GM23338 (cell line): ENCODE data around the gene PKHD1.

Experiments used
- EZH2 ChIP-seq: fragments of 200-600 bp; sonication (generic); IDR thresholded peaks from one replicate; pipeline ENCODE4 v1.8.0; 2017; ENCODE audit warnings: antibody characterized with exemption, mild to moderate bottlenecking, low read depth; ENCODE audit not compliant: unreplicated experiment
- EZH2phosphoT487 ChIP-seq: fragments of 200-600 bp; sonication (generic); IDR thresholded peaks from one replicate; pipeline ENCODE4 v1.8.1; 2018; ENCODE audit warnings: antibody characterized with exemption; ENCODE audit not compliant: unreplicated experiment
- POLR2AphosphoS5 ChIP-seq: IDR thresholded peaks from 2 replicates; pipeline ENCODE4 v1.6.1; 2016; ENCODE audit warnings: antibody characterized with exemption, low read depth
- TF ChIP-seq, protein P1 (sequence below), 2 experiments: fragments of 200-600 bp in 1 of 2; sonication (generic) in 1 of 2; conservative IDR thresholded peaks; 2 replicates each; pipeline versions ENCODE4 v1.5.1 to v1.6.1; 2016 to 2017; ENCODE audit warnings: antibody characterized with exemption in 2 of 2, low read depth in 2 of 2, mild to moderate bottlenecking in 2 of 2, moderate library complexity in 1 of 2

DNA sequence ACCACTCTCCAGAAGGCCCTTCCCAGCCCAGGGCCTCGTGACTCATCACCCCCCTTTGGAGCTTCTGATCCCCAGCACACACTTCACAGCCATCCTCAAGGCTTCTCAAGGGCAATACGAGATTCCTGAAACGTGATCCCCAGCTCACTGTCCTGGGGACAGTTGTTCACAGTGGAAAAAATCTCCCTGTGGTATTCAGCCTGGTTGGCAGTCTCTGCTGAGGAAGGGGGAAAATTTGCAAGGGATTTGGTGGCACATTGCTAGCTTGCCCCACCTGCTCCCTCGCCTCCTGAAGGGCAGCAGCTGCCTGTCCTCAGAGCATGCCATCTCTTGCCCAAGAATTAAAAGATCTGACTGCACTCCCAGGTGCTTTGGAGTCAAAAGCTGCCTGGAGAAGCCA, 20.7 kb upstream of the PKHD1 start:
- no peak for TF ChIP-seq POLR2AphosphoS5
- TF ChIP-seq, protein P1, sequence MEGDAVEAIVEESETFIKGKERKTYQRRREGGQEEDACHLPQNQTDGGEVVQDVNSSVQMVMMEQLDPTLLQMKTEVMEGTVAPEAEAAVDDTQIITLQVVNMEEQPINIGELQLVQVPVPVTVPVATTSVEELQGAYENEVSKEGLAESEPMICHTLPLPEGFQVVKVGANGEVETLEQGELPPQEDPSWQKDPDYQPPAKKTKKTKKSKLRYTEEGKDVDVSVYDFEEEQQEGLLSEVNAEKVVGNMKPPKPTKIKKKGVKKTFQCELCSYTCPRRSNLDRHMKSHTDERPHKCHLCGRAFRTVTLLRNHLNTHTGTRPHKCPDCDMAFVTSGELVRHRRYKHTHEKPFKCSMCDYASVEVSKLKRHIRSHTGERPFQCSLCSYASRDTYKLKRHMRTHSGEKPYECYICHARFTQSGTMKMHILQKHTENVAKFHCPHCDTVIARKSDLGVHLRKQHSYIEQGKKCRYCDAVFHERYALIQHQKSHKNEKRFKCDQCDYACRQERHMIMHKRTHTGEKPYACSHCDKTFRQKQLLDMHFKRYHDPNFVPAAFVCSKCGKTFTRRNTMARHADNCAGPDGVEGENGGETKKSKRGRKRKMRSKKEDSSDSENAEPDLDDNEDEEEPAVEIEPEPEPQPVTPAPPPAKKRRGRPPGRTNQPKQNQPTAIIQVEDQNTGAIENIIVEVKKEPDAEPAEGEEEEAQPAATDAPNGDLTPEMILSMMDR (conservative IDR thresholded peaks at IDR 0.05; ENCODE audit: low read depth in 2 of 2): no peak
- TF ChIP-seq EZH2phosphoT487: no peak
- no peak for TF ChIP-seq EZH2
